Measurements from ENCODE around the gene PDE6D.
"Not testable (repeated sequence)": the region's sequence is repeated elsewhere in the genome, so short reads cannot be mapped to it uniquely, and the experiment has no call there.

PDE6D gene

DNA sequence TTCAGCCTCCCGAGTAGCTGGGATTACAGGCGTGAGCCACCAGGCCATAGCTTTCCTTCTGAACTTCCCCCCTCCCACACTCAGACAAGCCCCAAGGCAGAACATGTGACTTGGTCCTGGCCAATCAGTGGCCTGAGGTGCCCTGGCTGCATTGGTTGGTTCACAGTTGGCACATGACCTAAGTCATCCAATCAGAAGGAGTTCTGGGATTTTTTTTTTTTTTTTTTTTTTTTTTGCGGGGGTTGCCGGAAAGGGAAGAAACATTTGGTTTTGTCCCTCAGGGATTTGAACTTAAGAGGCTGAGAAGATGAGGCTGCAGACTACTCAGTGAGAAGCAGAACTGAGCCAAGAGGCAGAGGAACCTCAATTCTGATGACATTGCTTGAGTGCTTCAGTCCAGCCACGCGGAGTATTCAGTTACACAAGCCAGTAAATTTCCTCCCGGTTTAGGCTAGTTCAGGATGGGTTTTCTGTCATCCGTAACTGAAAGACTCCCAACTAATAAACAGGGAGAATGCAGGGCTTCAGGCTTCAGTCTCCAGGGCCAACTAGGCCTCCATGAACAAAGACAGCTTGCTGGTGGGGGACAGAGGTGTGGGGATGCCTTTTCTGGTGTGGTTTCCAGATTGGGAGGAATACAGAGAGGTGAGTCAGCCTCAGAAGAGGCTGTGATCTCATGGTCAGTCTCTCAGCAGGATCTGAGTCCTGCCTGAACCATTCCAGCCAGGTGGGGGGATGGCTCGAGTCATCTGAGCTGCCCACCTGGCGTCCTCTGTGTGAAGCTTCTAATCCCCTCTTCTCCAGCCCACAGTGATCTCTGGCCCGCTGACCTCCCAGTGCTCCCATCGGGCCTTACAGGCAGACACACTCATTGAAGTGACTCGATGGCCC is 63.6 kb downstream of the PDE6D start:
- Histone ChIP-seq H3K9ac (ENCODE audit: low read depth, low read length) (peak overlapping the region; percentile 32; the same call in 1 of the 2 replicates), H3K4me1 (ENCODE audit: insufficient read depth, low read length) (peaks cover 10% of the 10 kb centered on the region; the same call in 1 of the 2 replicates), H3K9me3 (ENCODE audit: control insufficient read depth, insufficient read depth, low read length) (no peaks in the 10 kb centered on the region), H3K36me3 (ENCODE audit: insufficient read depth, low read length) (peaks cover under 1% of the 10 kb centered on the region; the same call in 1 of the 2 replicates)

GRCh38 chr2:231716666-231717280 is 64.3 kb downstream of the PDE6D start:
- Histone ChIP-seq H3K9ac (ENCODE audit: low read depth, low read length) (no peak overlapping the region), H3K4me1 (ENCODE audit: insufficient read depth, low read length) (peaks cover 14% of the 10 kb centered on the region; the same call in 1 of the 2 replicates), H3K9me3 (ENCODE audit: control insufficient read depth, insufficient read depth, low read length) (no peaks in the 10 kb centered on the region), H3K36me3 (ENCODE audit: insufficient read depth, low read length) (peaks cover 8% of the 10 kb centered on the region)

- Histone ChIP-seq H3K9ac (ENCODE audit: low read depth, low read length) (no peak overlapping the region), H3K36me3 (ENCODE audit: insufficient read depth, low read length) (peaks cover 15% of the 10 kb centered on the region), H3K4me1 (ENCODE audit: insufficient read depth, low read length) (peaks cover 19% of the 10 kb centered on the region; the same call in 1 of the 2 replicates), H3K9me3 (ENCODE audit: control insufficient read depth, insufficient read depth, low read length) (no peaks in the 10 kb centered on the region)
Measured at GRCh38 chr2:231715988-231716616, 65.0 kb downstream of the PDE6D start.

DNA sequence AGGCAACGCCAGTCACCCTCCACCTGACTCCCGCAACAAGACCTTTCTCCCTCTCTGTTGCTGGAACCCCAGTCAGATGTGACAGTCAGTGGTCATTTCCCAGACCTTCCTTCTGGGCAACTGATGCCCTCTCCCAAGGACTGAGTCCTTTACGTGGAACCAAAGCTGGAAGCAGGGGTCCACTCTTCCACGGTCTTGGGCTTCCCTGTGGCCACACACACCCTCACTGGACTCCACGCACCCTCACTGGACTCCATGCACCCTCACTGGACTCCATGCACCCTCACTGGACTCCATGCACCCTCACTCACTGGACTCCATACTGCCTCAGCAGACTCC is 65.6 kb downstream of the PDE6D start:
- H3K9ac ChIP-seq (ENCODE audit: low read depth, low read length), result no peak overlapping the region
- peaks cover 19% of the 10 kb centered on the region; the same call in 1 of the 2 replicates for H3K4me1 ChIP-seq (ENCODE audit: insufficient read depth, low read length)

DNA sequence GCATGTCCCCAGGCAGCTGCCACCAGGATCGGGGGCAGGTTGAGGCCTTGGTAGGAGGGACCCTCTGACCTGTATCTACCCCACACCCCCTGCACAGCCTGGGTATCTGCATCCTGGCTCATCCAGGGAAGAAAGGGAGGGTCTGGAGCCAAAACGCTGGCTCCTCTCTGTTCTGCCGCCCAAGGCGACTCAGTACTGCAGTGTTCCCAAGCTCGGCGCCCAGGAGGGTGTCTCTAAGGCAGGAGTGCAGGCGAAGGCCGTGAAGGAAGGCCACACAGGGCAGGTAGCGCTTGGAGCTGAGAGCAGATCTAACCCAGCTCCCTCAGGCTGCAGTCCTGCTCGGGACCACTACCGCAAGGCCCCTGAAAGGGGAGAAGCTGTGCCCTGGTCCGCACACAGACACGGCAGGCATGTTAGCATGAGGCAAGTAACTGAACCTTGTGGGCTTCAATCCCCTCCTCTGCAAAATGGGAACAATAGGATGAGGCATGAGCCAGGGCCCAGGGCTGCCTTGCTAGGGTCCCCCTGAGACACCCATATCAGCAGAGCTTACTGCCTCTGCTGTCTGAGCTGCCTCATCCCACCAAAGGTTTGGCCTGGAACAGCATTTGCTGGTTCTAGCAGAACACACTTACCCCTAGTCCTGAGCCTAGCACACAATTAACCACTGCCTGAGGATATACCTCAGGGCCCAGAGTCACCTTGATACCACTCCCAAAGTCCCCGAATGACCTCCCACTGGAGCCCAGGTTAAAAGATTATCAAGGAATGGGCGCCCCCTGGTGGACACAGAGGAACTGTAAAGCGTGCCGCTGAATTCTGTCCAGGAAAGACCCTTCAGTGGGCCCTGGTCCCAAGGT is 66.2 kb downstream of the PDE6D start:
- Histone ChIP-seq H3K9ac (ENCODE audit: low read depth, low read length) (no peak overlapping the region), H3K36me3 (ENCODE audit: insufficient read depth, low read length) (peaks cover 15% of the 10 kb centered on the region), H3K9me3 (ENCODE audit: control insufficient read depth, insufficient read depth, low read length) (no peaks in the 10 kb centered on the region), H3K4me1 (ENCODE audit: insufficient read depth, low read length) (peaks cover 19% of the 10 kb centered on the region; the same call in 1 of the 2 replicates)

More for the DNA sequence above, 65.6 kb downstream of the PDE6D start:
- H3K9me3 ChIP-seq (ENCODE audit: control insufficient read depth, insufficient read depth, low read length), result no peaks in the 10 kb centered on the region
- peaks cover 15% of the 10 kb centered on the region for H3K36me3 ChIP-seq (ENCODE audit: insufficient read depth, low read length)

GRCh38 chr2:231713730-231714638 is 67.1 kb downstream of the PDE6D start:
- Histone ChIP-seq H3K9me3 (ENCODE audit: control insufficient read depth, insufficient read depth, low read length) (no peaks in the 10 kb centered on the region), H3K36me3 (ENCODE audit: insufficient read depth, low read length) (peaks cover 15% of the 10 kb centered on the region), H3K4me1 (ENCODE audit: insufficient read depth, low read length) (peaks cover 19% of the 10 kb centered on the region; the same call in 1 of the 2 replicates), H3K9ac (ENCODE audit: low read depth, low read length) (no peak overlapping the region)

DNA sequence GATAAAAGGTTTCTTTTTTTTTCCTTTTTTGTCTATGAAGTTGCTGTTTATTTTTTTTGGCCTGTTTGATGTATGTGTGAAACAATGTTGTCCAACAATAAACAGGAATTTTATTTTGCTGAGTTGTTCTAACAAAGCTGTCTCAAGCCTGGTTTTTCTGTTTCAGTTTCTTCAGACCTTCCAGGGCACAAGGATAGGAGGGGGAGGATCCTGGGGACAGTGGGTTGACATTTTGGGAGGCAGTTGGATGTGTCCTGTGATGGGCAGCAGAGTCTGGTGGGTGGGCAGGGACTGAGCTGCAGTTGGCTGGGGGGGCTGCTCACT is 67.7 kb downstream of the PDE6D start:
- H3K36me3 ChIP-seq (ENCODE audit: insufficient read depth, low read length), result peaks cover 15% of the 10 kb centered on the region
- peaks cover 19% of the 10 kb centered on the region; the same call in 1 of the 2 replicates for H3K4me1 ChIP-seq (ENCODE audit: insufficient read depth, low read length)
- H3K9ac ChIP-seq (ENCODE audit: low read depth, low read length); H3K9me3 ChIP-seq (ENCODE audit: control insufficient read depth, insufficient read depth, low read length): not testable (repeated sequence)

DNA sequence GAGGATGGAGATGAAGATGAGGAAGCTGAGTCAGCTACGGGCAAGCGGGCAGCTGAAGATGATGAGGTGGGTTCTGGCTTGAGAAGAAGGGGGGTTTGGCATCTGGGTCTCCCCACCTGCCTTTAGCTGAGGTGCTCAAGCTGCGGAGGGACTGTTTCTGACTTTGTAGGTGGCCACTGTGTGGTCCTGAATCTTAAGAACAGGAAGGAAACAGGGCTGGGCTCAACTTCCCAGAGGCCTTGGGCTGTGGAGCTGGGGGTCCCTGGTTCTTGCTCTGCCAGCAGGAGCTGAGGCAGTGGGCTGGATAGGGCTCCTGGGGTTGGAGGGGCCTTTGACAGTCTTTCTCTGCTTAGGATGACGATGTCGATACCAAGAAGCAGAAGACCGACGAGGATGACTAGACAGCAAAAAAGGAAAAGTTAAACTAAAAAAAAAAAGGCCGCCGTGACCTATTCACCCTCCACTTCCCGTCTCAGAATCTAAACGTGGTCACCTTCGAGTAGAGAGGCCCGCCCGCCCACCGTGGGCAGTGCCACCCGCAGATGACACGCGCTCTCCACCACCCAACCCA is 68.5 kb downstream of the PDE6D start:
- Histone ChIP-seq H3K4me1 (ENCODE audit: insufficient read depth, low read length) (peaks cover 12% of the 10 kb centered on the region; the same call in 1 of the 2 replicates), H3K36me3 (ENCODE audit: insufficient read depth, low read length) (peaks cover 15% of the 10 kb centered on the region), H3K9ac (ENCODE audit: low read depth, low read length) (peak overlapping the region; percentile 90; the same call in 1 of the 2 replicates)
- H3K9me3 ChIP-seq (ENCODE audit: control insufficient read depth, insufficient read depth, low read length), result not testable (repeated sequence)

- no peaks in the 10 kb centered on the region for H3K9me3 ChIP-seq (ENCODE audit: control insufficient read depth, insufficient read depth, low read length)
- H3K36me3 ChIP-seq (ENCODE audit: insufficient read depth, low read length), result peaks cover 15% of the 10 kb centered on the region
- H3K4me1 ChIP-seq (ENCODE audit: insufficient read depth, low read length), result peaks cover 12% of the 10 kb centered on the region; the same call in 1 of the 2 replicates
- peak overlapping the region; percentile 90 for H3K9ac ChIP-seq (ENCODE audit: low read depth, low read length)
Measured at GRCh38 chr2:231711677-231712450, 69.2 kb downstream of the PDE6D start.

DNA sequence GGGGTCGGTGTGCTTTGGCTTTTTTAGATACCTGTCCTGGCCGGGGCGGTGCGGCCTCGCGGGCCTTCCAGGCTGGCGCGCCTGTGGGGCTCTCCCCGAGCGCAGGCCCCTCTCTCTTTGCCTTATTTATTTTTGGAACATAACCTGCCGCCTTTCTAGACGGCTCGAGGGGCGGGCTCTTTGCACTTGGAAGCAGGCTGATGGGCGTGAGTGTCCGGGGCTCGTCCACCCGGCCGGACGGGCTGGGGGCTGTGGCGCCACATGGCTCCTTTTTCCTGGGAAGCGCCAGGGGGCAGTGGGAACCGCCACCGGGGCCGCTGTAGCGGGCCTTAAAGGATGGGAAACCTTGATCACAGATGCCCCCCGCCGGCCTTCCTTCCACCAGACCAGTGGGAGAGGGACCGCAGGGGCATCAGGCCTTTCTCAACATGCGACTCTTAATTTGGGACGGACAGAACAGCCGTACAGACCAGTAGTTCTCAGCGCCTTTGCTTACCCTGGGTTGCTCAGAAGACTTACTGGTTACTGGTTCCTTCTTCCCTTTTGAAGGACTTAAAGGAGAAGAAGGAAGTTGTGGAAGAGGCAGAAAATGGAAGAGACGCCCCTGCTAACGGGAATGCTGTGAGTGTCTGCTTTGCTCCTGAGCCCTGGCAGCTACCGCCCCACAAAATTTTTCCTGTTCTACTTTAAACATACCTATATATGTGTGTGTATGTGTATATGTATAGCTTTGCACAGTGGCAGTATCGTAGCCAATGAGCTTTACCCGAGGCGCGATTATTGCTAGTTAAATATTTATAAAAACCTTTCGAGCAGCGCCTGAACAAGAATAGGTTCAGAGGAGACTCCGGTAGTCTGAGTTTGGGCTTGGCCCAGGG is 70.0 kb downstream of the PDE6D start:
- Histone ChIP-seq H3K36me3 (ENCODE audit: insufficient read depth, low read length) (peaks cover 15% of the 10 kb centered on the region), H3K9me3 (ENCODE audit: control insufficient read depth, insufficient read depth, low read length) (no peaks in the 10 kb centered on the region), H3K4me1 (ENCODE audit: insufficient read depth, low read length) (peaks cover 9% of the 10 kb centered on the region; the same call in 1 of the 2 replicates), H3K9ac (ENCODE audit: low read depth, low read length) (peak overlapping the region; percentile 90)

DNA sequence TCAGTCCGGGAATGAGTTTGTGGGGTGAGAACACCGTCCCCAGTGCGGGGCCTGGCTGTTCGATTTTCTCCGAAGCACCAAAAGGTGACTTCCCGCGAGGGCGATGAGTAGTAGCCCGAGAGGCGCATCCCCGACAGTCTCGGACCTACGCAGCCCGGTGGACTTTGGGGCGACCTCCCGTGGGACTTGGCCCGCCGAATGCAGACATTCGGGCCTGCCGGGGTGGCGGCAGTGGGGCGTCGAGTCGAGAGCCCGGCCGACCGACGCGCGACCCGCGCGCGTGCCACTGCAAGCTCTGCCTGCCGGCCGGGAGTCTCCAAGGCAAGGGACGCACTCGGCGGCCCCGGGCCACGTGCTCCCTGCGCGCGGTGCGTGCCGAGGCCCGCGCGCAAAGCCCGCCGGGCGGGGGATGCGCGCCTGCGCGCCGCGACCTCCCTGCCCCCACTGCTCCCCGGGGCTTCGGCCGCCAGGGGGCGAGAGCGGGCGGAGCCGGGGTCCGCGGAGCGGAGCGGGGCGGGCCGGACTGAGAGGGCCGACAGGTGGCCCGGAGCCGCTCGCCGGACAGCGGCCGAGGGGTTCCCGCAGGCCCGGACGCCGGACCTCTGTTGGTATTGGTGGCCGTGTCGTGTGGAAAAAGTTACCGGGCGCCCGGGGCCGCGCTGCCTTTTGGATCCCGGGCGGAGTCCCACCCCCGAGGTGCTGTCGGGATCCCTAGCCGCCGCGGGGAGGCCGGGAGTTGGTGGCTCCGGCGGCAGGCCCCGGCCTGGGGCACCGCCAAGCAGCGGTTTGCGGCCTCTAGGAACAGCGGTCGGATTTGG is 70.9 kb downstream of the PDE6D start:
- peak overlapping the region; percentile 90 for H3K9ac ChIP-seq (ENCODE audit: low read depth, low read length)

More for the DNA sequence above, 70.9 kb downstream of the PDE6D start:
- Histone ChIP-seq H3K9me3 (ENCODE audit: control insufficient read depth, insufficient read depth, low read length) (no peaks in the 10 kb centered on the region), H3K4me1 (ENCODE audit: insufficient read depth, low read length) (peaks cover 9% of the 10 kb centered on the region; the same call in 1 of the 2 replicates), H3K36me3 (ENCODE audit: insufficient read depth, low read length) (peaks cover 15% of the 10 kb centered on the region)
